CD4-positive, alpha-beta T cell (primary cell): ENCODE measurements around the gene FSTL5. TPM values are rescaled to one million over a fixed set of nuclear protein-coding genes. Genes with fewer than 3 reads are reported as not detected.

ENCODE experiments used
- ATAC-seq: fragments of 200-7000 bp; cut with Tn5 transposase; one replicate; pipeline ENCODE4 v1.10.0; 2022; ENCODE audit warnings: mild to moderate bottlenecking; ENCODE audit not compliant: poor library complexity
- CTCF ChIA-PET: fragments of 350-600 bp; sonication (Branson Sonifier 250); formaldehyde crosslinking; loops from one replicate; lab custom pipeline; 2021; ENCODE audit warnings: antibody characterized with exemption, inconsistent platforms; lab: Charles Lee
- POLR2A ChIA-PET: fragments of 350-600 bp; sonication (Branson Sonifier 250); formaldehyde crosslinking; loops from one replicate; lab custom pipeline; 2021; ENCODE audit warnings: antibody characterized with exemption, inconsistent platforms; lab: Charles Lee
- DNase-seq, 14 experiments: peaks; one replicate each; pipeline ENCODE4 v3.0.0-alpha.2; 2013 to 2020; ENCODE audit warnings: mixed read lengths in 2 of 14
- H3K27ac ChIP-seq, 2 donors: one replicate each; pipeline versions ENCODE4 v1.5.1 to v1.7.0; 2013; ENCODE audit warnings: low read length in 2 of 2, low read depth in 1 of 2, mild to moderate bottlenecking in 1 of 2
- H3K27me3 ChIP-seq, 2 experiments: 1 replicate in 1 of 2; 2 replicates in 1 of 2; pipeline versions ENCODE4 v1.6.1 to v1.7.0; 2013; ENCODE audit warnings: low read length in 2 of 2, control low read depth in 1 of 2, mild to moderate bottlenecking in 1 of 2, moderate library complexity in 1 of 2; ENCODE audit not compliant: insufficient read depth in 2 of 2, control insufficient read depth in 1 of 2
- H3K36me3 ChIP-seq: one replicate; pipeline ENCODE4 v1.6.1; 2013; ENCODE audit warnings: low read length, control low read depth; ENCODE audit not compliant: insufficient read depth
- H3K4me1 ChIP-seq: one replicate; pipeline ENCODE4 v1.6.1; 2013; ENCODE audit warnings: low read length, control low read depth; ENCODE audit not compliant: insufficient read depth
- H3K4me3 ChIP-seq: one replicate; pipeline ENCODE4 v1.5.1; 2013; ENCODE audit warnings: mild to moderate bottlenecking, low read length, moderate library complexity
- H3K9me3 ChIP-seq, 2 experiments: 1 replicate in 1 of 2; 2 replicates in 1 of 2; pipeline versions ENCODE4 v1.6.1 to v1.7.0; 2013; ENCODE audit warnings: low read length in 2 of 2, mild to moderate bottlenecking in 2 of 2, control low read depth in 1 of 2, moderate library complexity in 1 of 2; ENCODE audit not compliant: control insufficient read depth in 1 of 2, insufficient read depth in 1 of 2
- H3K27ac Mint-ChIP-seq: one replicate; pipeline ENCODE4 v1.8.0; 2020; ENCODE audit warnings: mixed read lengths
- H3K27me3 Mint-ChIP-seq: one replicate; pipeline ENCODE4 v1.8.0; 2021; ENCODE audit warnings: mixed read lengths
- H3K36me3 Mint-ChIP-seq: one replicate; pipeline ENCODE4 v1.8.0; 2021; ENCODE audit warnings: low read depth, mixed read lengths
- H3K4me1 Mint-ChIP-seq: one replicate; pipeline ENCODE4 v1.8.0; 2021; ENCODE audit warnings: low read depth, mixed read lengths
- H3K4me3 Mint-ChIP-seq: one replicate; pipeline ENCODE4 v1.8.0; 2020; ENCODE audit warnings: mild to moderate bottlenecking, mixed read lengths
- H3K9me3 Mint-ChIP-seq: one replicate; pipeline ENCODE4 v1.8.0; 2020; ENCODE audit warnings: mixed read lengths
- intact Hi-C, 2 experiments: fragments of 100-400 bp; cut with DNase I in 1 of 2; cut with micrococcal nuclease in 1 of 2; formaldehyde crosslinking; loops; one replicate each; pipeline versions ENCODE4 v1.15.1 to v1.9.0; 2023 to 2025; cut with DNase I, micrococcal nuclease
- total RNA-seq, 174 experiments: library from RNA in 2 of 174; stranded (reverse) in 2 of 174; gene quantifications; one replicate each; pipeline ENCODE4 v1.2.3 and lab custom pipeline; 2021 to 2026
- TF ChIP-seq, protein P1 (sequence below): fragments of 200-600 bp; IDR thresholded peaks from one replicate; pipeline ENCODE4 v1.8.0; 2022; ENCODE audit warnings: antibody characterized with exemption, mild to moderate bottlenecking

FSTL5 gene
- total RNA-seq, 2 experiments from 2014 or later, result not detected

DNA sequence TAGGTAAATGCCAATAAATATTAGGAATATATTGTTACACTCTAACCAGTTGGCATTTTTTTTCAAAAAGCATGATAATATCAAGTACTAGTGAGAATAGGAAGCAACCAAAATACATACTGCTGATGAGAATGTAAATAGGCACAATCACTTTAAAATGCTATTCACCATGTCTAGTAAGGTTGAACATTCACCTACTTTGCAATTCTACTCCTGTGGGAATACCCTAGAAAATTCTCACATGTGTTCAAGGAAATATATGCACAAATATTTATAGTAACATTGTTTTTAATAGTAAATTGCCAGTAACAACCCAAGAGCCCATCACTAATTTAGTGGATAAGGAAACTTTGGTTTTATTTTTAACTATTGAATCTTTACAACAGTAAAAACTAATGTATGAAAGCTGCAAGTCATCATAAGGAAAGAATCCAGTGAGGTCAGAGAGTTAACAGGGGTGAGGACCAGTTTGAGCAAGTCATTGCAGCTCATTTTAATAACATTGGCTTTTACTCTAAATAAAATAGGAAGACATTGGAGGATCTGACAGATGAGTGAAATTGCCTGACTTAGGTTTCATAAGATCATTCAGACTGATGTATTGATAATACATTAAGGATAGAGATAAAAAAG is 23.6 kb downstream of the FSTL5 start:
- H3K27me3 Mint-ChIP-seq, result no peaks in the 10 kb centered on the region
- H3K9me3 Mint-ChIP-seq, result peaks cover 17% of the 10 kb centered on the region
- ChIA-PET CTCF (no interaction called here), POLR2A (no interaction called here)
- intact Hi-C loops, result no loop called here
- no peak for DNase-seq
- ATAC-seq, result no peak
- TF ChIP-seq, protein P1, sequence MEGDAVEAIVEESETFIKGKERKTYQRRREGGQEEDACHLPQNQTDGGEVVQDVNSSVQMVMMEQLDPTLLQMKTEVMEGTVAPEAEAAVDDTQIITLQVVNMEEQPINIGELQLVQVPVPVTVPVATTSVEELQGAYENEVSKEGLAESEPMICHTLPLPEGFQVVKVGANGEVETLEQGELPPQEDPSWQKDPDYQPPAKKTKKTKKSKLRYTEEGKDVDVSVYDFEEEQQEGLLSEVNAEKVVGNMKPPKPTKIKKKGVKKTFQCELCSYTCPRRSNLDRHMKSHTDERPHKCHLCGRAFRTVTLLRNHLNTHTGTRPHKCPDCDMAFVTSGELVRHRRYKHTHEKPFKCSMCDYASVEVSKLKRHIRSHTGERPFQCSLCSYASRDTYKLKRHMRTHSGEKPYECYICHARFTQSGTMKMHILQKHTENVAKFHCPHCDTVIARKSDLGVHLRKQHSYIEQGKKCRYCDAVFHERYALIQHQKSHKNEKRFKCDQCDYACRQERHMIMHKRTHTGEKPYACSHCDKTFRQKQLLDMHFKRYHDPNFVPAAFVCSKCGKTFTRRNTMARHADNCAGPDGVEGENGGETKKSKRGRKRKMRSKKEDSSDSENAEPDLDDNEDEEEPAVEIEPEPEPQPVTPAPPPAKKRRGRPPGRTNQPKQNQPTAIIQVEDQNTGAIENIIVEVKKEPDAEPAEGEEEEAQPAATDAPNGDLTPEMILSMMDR, result no peak
- H3K4me1 ChIP-seq, result no peaks in the 10 kb centered on the region
- H3K9me3 ChIP-seq, result no peaks in the 10 kb centered on the region
- H3K36me3 ChIP-seq, result no peaks in the 10 kb centered on the region
- H3K27ac ChIP-seq, result no peak overlapping the region
- no peak overlapping the region for H3K27ac Mint-ChIP-seq
- no peaks in the 10 kb centered on the region for H3K4me1 Mint-ChIP-seq
- no peaks in the 10 kb centered on the region for H3K36me3 Mint-ChIP-seq
- no peaks in the 10 kb centered on the region for H3K27me3 ChIP-seq
- no peak overlapping the region for H3K4me3 Mint-ChIP-seq
- no peak overlapping the region for H3K4me3 ChIP-seq

DNA sequence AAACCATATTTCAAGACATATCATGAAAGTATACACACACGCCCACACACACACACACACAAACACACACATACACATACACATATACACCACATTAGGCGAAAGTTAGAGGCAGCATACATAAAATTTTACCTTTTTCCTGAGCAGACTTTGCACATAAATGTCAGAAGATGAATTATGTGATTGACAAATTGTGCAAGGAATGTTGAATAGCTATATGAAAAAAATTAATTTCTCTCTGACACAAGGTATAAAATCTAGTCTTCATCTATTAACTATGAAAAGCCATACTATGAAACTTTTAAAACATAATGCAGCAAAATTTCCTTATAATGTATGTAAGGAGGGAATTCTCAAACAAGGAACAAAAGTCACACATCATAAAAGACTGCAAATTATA is 24.4 kb downstream of the FSTL5 start:
- Histone ChIP-seq H3K4me1 (no peaks in the 10 kb centered on the region), H3K9me3 (no peaks in the 10 kb centered on the region), H3K4me3 (no peak overlapping the region), H3K27me3 (no peaks in the 10 kb centered on the region), H3K27ac (no peak overlapping the region), H3K36me3 (no peaks in the 10 kb centered on the region)
- Mint-ChIP-seq H3K9me3 (peaks cover 17% of the 10 kb centered on the region), H3K27ac (no peak overlapping the region), H3K4me3 (no peak overlapping the region), H3K4me1 (no peaks in the 10 kb centered on the region), H3K36me3 (no peaks in the 10 kb centered on the region), H3K27me3 (no peaks in the 10 kb centered on the region)
- DNase-seq, result no peak
- POLR2A ChIA-PET, result no interaction called here
- CTCF ChIA-PET, result no interaction called here
- intact Hi-C loops, result no loop called here
- ATAC-seq, result no peak
- TF ChIP-seq, protein P1, result no peak

DNA sequence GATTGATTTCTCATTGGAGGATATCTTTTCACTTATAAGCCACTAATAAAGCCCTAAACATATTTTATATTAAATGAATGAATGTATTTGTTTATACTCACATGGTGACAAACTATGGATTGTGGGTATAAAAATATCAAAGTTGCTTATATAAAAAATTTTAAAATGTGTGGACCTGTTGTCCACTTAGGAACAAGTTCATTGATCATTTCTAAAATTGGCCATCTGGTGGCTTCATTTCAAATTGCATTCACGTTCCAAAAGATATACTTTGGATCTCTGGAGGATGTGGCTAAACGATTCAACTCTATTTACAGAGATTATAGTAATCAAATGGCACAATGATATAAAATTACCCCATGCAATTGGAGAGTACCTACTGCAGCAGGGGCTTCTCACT is 32.5 kb downstream of the FSTL5 start:
- Histone ChIP-seq H3K27ac (no peak overlapping the region), H3K9me3 (peaks cover 0 to 5% of the 10 kb centered on the region in 2 experiments), H3K4me1 (no peaks in the 10 kb centered on the region), H3K36me3 (no peaks in the 10 kb centered on the region), H3K4me3 (no peak overlapping the region), H3K27me3 (no peaks in the 10 kb centered on the region)
- ChIA-PET CTCF (no interaction called here), POLR2A (no interaction called here)
- DNase-seq (no peak), ATAC-seq (no peak)
- Mint-ChIP-seq H3K27ac (no peak overlapping the region), H3K4me1 (no peaks in the 10 kb centered on the region), H3K9me3 (peaks cover 3% of the 10 kb centered on the region), H3K27me3 (no peaks in the 10 kb centered on the region), H3K4me3 (no peak overlapping the region), H3K36me3 (no peaks in the 10 kb centered on the region)
- intact Hi-C loops, result no loop called here
- TF ChIP-seq, protein P1, result no peak
